ENCODE results near the gene RPLP1. TPM values are rescaled to one million over a fixed set of nuclear protein-coding genes. Genes with fewer than 3 reads are reported as not detected.
A peak's percentile ranks its signal among the peaks of the same experiment; 100 is the strongest.

RPLP1 gene
- total RNA-seq, 1 donor from 2014 or later = 617 TPM

GRCh38 chr15:69475769-69476358, 23.2 kb downstream of the RPLP1 start:
- no peak for DNase-seq (ENCODE audit: low read depth)

GRCh38 chr15:69476704-69477473, 24.3 kb downstream of the RPLP1 start:
- TF ChIP-seq CTCF (conservative IDR thresholded peaks at IDR 0.05; ENCODE audit: low read depth, low read length) = no peak
- no peak for DNase-seq (ENCODE audit: low read depth)
- no peak overlapping the region for H3K4me3 ChIP-seq (ENCODE audit: low read depth, low read length)

More at GRCh38 chr15:69475769-69476358, 23.2 kb downstream of the RPLP1 start:
- H3K4me3 ChIP-seq (ENCODE audit: low read depth, low read length) = no peak overlapping the region
- TF ChIP-seq CTCF (conservative IDR thresholded peaks at IDR 0.05; ENCODE audit: low read depth, low read length) = peak; percentile 98

- H3K4me3 ChIP-seq (ENCODE audit: low read depth, low read length) = no peak overlapping the region
- DNase-seq (ENCODE audit: low read depth) = no peak
- TF ChIP-seq CTCF (conservative IDR thresholded peaks at IDR 0.05; ENCODE audit: low read depth, low read length) = peak; percentile 99
Measured at GRCh38 chr15:69478259-69478781, 25.7 kb downstream of the RPLP1 start.

GRCh38 chr15:69479081-69479480, 26.5 kb downstream of the RPLP1 start:
- H3K4me3 ChIP-seq (ENCODE audit: low read depth, low read length) = no peak overlapping the region
- no peak for DNase-seq (ENCODE audit: low read depth)
- no peak for TF ChIP-seq CTCF (conservative IDR thresholded peaks at IDR 0.05; ENCODE audit: low read depth, low read length)

- H3K4me3 ChIP-seq (ENCODE audit: low read depth, low read length) = no peak overlapping the region
- no peak for TF ChIP-seq CTCF (conservative IDR thresholded peaks at IDR 0.05; ENCODE audit: low read depth, low read length)
- DNase-seq (ENCODE audit: low read depth) = no peak
Measured at GRCh38 chr15:69479971-69480370, 27.4 kb downstream of the RPLP1 start.

- no peak for TF ChIP-seq CTCF (conservative IDR thresholded peaks at IDR 0.05; ENCODE audit: low read depth, low read length)
- DNase-seq (ENCODE audit: low read depth) = no peak
- H3K4me3 ChIP-seq (ENCODE audit: low read depth, low read length) = no peak overlapping the region
Measured at GRCh38 chr15:69480932-69481331, 28.3 kb downstream of the RPLP1 start.
